Muscle layer of duodenum (tissue), 2 donors: Measurements from ENCODE around the gene COL27A1.

Experiments used
- H3K27ac ChIP-seq: one replicate; pipeline ENCODE4 v1.7.0; 2013; ENCODE audit warnings: mild to moderate bottlenecking, low read length
- H3K27me3 ChIP-seq: one replicate; pipeline ENCODE4 v1.7.0; 2013; ENCODE audit warnings: low read depth, mild to moderate bottlenecking, control low read depth, low read length
- H3K36me3 ChIP-seq, 2 donors: one replicate each; pipeline ENCODE4 v1.7.0; 2013; ENCODE audit warnings: low read length in 2 of 2, control low read depth in 1 of 2, mild to moderate bottlenecking in 1 of 2; ENCODE audit not compliant: insufficient read depth in 2 of 2, control insufficient read depth in 1 of 2
- H3K4me1 ChIP-seq, 2 donors: one replicate each; pipeline ENCODE4 v1.7.0; 2013; ENCODE audit warnings: low read length in 2 of 2, mild to moderate bottlenecking in 2 of 2, control low read depth in 1 of 2, moderate library complexity in 1 of 2; ENCODE audit not compliant: insufficient read depth in 2 of 2, control insufficient read depth in 1 of 2
- H3K4me3 ChIP-seq, 2 donors: one replicate each; pipeline ENCODE4 v1.7.0; 2013; ENCODE audit warnings: low read length in 2 of 2, low read depth in 1 of 2, mild to moderate bottlenecking in 1 of 2
- H3K9me3 ChIP-seq, 2 donors: one replicate each; pipeline ENCODE4 v1.7.0; 2013; ENCODE audit warnings: low read length in 2 of 2, control low read depth in 1 of 2, mild to moderate bottlenecking in 1 of 2; ENCODE audit not compliant: control insufficient read depth in 1 of 2
- donor health status: healthy.

Gene COL27A1

DNA sequence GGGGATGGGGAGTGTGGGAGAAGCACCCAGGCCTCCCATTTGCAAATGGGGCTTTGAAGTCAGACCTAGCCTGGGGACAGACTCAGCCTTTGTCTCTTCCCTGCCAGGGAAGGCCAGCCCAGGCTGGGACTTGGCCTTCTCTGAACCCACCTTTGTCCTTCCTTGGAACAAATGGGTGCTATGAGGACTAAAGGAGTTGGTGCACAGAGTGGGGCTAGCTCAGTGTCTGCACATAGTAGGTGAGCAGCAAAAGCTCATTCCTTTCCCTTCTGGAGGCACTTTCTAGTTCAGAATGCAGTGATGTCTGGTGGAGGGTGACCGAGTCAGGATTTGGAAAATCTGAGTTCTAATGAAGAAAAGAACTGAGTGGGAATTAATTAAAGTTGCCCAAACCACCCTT is 37.2 kb downstream of the COL27A1 start:
- no peak overlapping the region for H3K27ac ChIP-seq

DNA sequence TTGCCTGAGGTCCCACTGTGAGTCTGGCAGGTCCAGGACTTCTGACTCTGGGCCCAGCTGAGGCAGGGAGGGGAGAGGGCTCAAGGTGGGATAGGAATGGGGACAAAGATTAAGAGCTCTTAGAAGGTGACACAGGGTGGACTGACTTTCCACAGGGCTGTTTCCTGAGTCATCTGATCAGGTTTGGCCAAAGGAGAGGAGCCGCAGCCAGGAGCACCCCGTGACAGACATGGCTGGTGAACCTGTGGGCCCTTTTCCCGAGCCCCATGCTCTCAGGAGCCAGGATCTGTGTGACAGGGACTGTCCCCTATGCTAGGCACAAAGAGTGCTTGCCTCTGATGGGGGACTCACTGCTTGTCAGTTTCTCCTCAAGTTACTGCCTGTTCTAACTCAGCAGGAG is 37.8 kb downstream of the COL27A1 start:
- no peak overlapping the region for H3K27ac ChIP-seq

More for the DNA sequence above, 37.2 kb downstream of the COL27A1 start:
- Histone ChIP-seq H3K4me1 (peaks cover 0 to 5% of the 10 kb centered on the region in 2 donors), H3K36me3 (peaks cover 0 to 7% of the 10 kb centered on the region in 2 donors), H3K9me3 (no peaks in the 10 kb centered on the region), H3K4me3 (no peak overlapping the region), H3K27me3 (no peaks in the 10 kb centered on the region)

DNA sequence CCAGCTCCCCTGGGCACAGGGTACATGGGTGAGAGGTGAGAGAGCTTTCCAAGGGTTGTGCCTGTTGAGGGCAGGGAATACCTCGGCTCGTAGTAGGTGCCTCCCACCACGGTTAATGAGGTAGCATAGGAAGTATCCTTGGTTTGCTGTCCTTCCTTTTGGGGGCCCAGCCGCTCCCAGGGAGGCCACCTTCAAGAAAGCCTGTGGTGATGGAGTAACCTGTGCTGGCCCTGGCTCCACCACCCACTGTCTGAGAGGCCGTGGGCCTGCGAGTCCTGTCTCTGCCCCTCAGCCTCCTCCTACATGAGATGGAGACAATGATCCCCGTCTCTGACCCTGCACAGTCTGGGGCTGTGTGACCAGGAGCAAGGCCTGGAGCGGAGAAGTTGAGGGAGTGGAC is 40.8 kb downstream of the COL27A1 start:
- Histone ChIP-seq H3K36me3 (peaks cover 0 to 7% of the 10 kb centered on the region in 2 donors), H3K4me3 (no peak overlapping the region)

More for the DNA sequence above, 37.8 kb downstream of the COL27A1 start:
- H3K27me3 ChIP-seq, result no peaks in the 10 kb centered on the region
- no peaks in the 10 kb centered on the region for H3K9me3 ChIP-seq
- H3K36me3 ChIP-seq, result peaks cover 0 to 7% of the 10 kb centered on the region in 2 donors
- peaks cover 0 to 5% of the 10 kb centered on the region in 2 donors for H3K4me1 ChIP-seq
- no peak overlapping the region for H3K4me3 ChIP-seq

DNA sequence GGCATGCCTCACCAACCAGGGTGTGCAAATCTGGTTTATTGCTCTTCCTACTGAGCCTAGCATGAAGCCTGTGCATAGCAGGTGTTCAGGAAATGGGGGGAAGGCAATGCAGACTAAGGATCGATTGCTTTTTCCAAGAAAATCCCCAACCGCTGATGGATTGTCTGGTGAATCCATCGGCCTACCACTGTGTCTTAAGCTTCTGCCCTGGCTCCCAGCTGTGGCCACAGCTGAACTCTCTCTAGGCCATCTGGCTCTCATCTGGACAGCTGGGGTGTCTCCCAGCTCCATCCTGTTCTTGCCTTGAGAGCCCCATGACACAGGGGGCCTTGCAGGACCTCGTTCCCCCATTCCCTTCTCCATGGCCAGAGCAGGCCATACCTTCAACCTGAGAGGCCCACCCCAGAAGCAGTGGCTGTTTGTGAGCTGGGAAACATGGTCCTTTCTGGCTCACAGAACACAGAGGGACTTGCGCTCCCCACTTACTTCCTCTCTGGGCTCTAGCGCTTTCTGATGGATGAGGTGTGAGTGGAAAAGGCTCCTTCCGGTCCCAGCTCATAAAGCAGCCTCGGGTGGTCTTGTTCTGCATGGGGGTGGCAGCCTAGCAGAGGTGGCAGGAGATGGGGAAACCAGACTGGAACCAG is 41.8 kb downstream of the COL27A1 start:
- peaks cover 0 to 3% of the 10 kb centered on the region in 2 donors for H3K4me1 ChIP-seq
- H3K4me3 ChIP-seq, result no peak overlapping the region
- H3K27me3 ChIP-seq, result no peaks in the 10 kb centered on the region
- no peaks in the 10 kb centered on the region for H3K9me3 ChIP-seq
- peaks cover 0 to 7% of the 10 kb centered on the region in 2 donors for H3K36me3 ChIP-seq
- no peak overlapping the region for H3K27ac ChIP-seq

More for the DNA sequence above, 40.8 kb downstream of the COL27A1 start:
- H3K27ac ChIP-seq, result no peak overlapping the region
- H3K4me1 ChIP-seq, result peaks cover 0 to 5% of the 10 kb centered on the region in 2 donors
- no peaks in the 10 kb centered on the region for H3K27me3 ChIP-seq
- H3K9me3 ChIP-seq, result no peaks in the 10 kb centered on the region

DNA sequence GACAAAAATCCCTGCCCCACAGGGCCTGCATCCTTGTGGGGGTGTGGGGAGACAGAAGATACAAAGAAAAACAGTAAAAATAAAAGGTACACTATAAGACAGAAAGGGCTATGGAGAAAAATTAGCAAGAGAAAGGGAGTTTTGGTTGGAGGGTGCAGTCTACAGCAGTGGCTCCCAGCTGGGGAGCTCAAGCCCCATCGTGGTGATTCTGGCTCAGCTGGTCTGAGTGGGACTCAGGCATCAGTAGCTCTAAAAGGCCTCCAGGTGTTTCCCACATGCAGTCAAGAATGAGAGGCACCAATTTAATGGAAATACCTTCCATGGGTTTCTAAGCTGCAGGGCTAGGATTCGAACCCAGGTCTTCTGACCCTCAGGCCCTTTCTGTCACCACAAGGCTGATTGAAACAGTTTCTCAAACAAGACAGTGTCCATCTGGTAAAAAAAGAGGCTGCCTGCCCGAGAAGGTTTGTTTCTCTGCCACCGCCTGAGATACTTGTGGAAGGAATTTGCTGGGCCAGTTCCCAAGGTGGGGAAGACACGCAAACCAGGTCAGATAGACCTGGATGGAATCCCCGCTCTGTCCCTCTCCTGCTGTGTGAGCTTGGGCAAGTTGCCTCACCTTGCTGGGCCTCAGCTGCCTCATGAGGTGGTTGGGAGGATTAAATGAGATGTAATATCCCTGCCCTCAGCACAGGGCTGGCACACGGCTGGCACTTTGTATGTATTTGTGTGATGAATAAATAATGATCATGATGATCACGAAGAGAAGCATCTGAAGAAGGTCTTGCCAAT is 43.1 kb downstream of the COL27A1 start:
- H3K27ac ChIP-seq, result no peak overlapping the region

DNA sequence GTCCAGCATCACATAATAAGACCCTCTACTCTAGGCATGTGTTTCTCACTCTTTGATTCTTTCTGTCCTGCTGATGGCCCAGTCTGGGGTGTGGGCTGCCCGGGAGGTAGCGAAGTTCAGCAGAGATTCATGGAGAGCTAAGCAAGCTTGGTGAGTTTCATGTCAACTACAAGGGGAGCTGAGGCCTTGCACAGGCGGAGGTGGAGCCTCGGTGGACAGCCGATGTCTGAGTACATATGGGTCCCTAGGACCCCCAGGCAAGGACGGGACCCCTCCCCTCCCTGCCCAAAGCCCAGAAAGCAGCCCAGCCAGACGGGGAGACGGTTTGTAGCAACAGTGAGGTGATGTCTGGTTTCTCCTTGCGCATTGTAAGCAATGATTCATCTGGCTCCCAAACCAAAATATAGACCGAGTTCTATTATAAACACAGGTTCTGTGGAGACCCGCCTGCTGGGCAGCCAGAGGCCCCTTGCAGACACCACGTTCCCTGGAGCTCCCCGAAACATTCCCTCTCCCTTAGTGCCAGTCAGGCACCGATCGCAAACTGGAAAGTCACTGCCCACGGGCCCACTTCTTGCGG is 45.5 kb downstream of the COL27A1 start:
- Histone ChIP-seq H3K36me3 (peaks cover 0 to 7% of the 10 kb centered on the region in 2 donors), H3K4me1 (peaks cover 0 to 9% of the 10 kb centered on the region in 2 donors), H3K27ac (no peak overlapping the region), H3K4me3 (no peak overlapping the region), H3K9me3 (no peaks in the 10 kb centered on the region), H3K27me3 (no peaks in the 10 kb centered on the region)

More for the DNA sequence above, 43.1 kb downstream of the COL27A1 start:
- H3K4me3 ChIP-seq, result no peak overlapping the region
- H3K27me3 ChIP-seq, result no peaks in the 10 kb centered on the region
- H3K4me1 ChIP-seq, result peaks cover 0 to 2% of the 10 kb centered on the region in 2 donors
- H3K36me3 ChIP-seq, result peaks cover 0 to 7% of the 10 kb centered on the region in 2 donors
- no peaks in the 10 kb centered on the region for H3K9me3 ChIP-seq

DNA sequence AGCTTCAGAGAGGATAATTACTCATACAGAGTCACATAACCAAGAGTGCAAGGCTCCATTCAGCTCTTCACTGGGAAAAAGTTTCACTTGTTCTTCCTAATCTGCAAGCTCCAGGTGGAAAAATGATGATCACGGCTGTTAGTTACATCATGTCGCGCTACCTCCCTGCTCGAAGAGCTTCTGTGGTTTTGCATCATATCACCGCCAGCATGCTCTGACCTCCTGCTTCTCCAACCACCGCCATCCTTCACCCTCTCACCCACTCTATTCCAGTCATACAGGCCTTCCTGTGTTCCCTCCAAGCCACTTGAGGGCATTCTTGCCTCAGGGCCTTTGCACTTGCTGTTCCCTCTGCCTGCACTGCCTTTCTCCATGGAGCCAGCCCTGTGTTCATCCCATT is 47.1 kb downstream of the COL27A1 start:
- Histone ChIP-seq H3K4me1 (peaks cover 3 to 25% of the 10 kb centered on the region in 2 donors), H3K36me3 (no peaks in the 10 kb centered on the region), H3K27me3 (no peaks in the 10 kb centered on the region), H3K27ac (no peak overlapping the region), H3K4me3 (no peak overlapping the region), H3K9me3 (no peaks in the 10 kb centered on the region)

DNA sequence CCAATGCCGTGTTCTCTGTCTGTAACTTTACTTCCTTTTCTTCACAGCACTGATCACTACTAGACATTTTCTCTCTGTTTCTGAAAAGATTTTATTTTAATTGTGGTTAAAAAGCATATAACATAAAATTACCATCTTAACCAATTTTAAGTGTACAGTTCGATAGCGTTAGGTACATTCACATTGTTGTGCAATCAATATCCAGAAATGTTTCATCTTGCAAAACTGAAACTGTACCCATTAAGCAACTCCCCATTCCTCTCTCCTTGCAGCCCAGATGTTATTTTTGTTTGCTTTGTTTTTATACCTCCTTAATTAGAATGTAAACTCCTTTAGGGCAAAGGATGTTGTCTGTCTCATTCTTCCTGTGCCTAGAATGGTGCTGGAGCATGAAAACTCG is 47.5 kb downstream of the COL27A1 start:
- no peaks in the 10 kb centered on the region for H3K36me3 ChIP-seq
- H3K27me3 ChIP-seq, result no peaks in the 10 kb centered on the region
- no peaks in the 10 kb centered on the region for H3K9me3 ChIP-seq
- H3K4me3 ChIP-seq, result no peak overlapping the region
- H3K27ac ChIP-seq, result no peak overlapping the region
- H3K4me1 ChIP-seq, result peaks cover 3 to 29% of the 10 kb centered on the region in 2 donors

DNA sequence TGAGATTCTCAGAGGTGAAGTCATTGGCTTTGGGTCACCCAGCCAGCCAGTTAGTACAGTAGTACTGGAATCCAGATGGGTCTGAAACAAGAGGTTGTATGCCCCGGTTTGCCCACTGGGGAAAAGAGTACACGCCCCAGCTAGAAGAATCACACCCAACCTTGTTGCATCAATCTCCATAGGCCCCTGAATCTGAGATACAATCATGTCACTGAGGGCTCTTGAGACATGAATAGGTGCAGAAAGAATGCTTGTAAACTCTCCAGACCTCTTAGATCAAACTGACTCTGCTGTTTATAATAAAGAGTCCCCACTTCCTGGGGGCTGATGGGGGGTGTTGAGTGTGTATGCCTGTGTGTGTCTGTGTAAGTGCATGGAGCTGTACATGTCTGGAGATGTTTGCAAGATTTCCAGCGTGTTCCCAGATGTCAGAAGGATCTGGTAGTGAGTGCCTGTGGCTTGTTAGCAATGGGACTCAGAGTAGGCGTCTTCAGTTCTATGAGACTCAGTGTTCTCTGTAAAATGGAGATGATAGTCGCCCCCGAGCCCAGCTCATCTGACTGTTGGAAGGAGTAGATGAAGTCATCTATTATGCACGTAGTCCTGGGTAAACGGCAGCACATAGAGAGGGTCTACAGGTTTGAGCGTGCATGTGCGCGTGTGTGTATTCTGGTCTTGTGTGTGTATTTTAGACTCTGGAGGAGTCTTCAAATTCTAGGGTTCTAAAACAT is 48.2 kb downstream of the COL27A1 start:
- H3K27me3 ChIP-seq, result no peaks in the 10 kb centered on the region
- H3K9me3 ChIP-seq, result no peaks in the 10 kb centered on the region
- peaks cover 3 to 29% of the 10 kb centered on the region in 2 donors for H3K4me1 ChIP-seq
- H3K36me3 ChIP-seq, result no peaks in the 10 kb centered on the region
- H3K27ac ChIP-seq, result no peak overlapping the region
- H3K4me3 ChIP-seq, result no peak overlapping the region

DNA sequence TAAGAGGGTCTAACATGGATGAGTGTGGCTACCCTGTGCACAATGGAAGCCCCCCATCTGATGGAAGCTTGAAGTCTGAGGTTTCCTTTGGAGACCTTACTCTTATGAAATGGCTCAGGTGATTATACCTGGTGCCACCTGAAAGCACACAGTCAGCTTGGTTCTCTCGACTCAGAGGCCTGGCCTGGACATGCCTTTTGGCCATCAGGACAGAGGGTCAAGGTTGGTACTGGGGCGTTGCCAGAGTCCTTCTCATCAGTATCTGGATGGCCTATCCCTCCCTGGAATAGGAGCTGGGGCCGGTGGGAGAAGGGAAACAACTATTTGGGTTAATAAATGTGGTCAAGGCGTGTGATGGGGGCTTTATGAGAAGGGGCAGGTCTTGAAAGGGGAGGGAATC is 48.9 kb downstream of the COL27A1 start:
- H3K4me1 ChIP-seq, result peaks cover 3 to 31% of the 10 kb centered on the region in 2 donors
- no peaks in the 10 kb centered on the region for H3K27me3 ChIP-seq
- no peaks in the 10 kb centered on the region for H3K36me3 ChIP-seq
- H3K27ac ChIP-seq, result no peak overlapping the region
- no peak overlapping the region for H3K4me3 ChIP-seq
- no peaks in the 10 kb centered on the region for H3K9me3 ChIP-seq
